Inflammatory macrophage treated with lipopolysaccharide for 4 hours (primary cell): ENCODE data around the gene GALNT17.
"Not testable (repeated sequence)": the region's sequence is repeated elsewhere in the genome, so short reads cannot be mapped to it uniquely, and the experiment has no call there.

ENCODE experiments used
- DNase-seq: peaks from one replicate; pipeline ENCODE4 v3.0.0-alpha.2; 2020

Gene GALNT17

DNA sequence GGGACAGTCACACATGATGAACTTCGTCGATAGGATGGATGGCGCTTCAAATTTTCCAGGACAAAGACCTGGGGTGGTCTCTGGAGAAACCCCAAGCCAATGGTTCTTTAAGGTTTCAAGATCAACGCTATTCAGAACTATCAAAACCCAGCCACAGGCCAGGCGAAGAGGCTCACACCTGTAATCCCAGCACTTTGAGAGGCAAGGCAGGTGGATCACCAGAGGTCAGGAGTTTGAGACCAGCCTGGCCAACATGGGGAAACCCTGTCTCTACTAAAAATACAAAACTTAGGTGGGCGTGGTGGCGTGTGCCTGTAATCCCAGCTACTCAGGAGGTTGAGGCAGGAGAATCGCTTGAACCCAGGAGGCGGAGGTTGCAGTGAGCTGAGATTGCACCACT, 511.1 kb downstream of the GALNT17 start:
- DNase-seq: not testable (repeated sequence)

DNA sequence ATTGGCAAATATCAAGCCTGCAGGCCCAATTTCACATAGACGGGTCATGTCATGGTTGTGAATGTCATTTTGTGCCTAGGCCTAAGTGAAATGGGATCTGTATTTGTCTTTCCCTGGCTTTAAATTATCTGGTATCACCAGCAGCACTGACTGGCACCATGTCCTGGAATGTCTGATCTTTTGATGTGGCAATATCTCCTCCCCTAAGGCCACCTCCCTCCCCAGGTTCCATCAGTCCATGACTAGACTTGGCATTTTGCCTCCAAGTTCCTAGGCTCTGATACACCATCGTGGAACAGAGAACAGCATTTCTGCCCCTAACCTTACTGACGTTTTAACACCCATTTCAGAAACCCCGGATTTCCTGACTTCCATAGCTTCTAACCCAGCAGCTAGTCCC, 513.9 kb downstream of the GALNT17 start:
- DNase-seq: no peak

DNA sequence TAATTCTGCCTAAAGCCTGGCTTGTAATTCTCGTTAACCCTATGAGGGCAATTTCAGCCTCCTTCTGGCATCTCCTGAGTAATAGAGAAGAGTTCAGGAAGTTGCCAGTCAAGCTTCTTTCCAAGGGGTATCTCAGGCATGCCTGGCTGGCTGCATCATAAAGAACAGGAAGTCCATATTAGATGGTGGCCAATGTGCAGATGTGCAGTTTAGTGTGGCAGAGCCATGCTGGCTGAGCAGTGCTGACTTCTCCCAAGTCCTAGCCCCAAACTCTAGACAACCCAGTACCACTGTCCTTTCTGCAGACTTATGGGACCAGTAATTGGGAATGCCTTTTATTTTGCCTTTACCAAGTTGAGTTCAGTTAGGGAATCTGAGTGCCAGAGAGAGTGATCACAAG, 517.9 kb downstream of the GALNT17 start:
- DNase-seq: no peak

DNA sequence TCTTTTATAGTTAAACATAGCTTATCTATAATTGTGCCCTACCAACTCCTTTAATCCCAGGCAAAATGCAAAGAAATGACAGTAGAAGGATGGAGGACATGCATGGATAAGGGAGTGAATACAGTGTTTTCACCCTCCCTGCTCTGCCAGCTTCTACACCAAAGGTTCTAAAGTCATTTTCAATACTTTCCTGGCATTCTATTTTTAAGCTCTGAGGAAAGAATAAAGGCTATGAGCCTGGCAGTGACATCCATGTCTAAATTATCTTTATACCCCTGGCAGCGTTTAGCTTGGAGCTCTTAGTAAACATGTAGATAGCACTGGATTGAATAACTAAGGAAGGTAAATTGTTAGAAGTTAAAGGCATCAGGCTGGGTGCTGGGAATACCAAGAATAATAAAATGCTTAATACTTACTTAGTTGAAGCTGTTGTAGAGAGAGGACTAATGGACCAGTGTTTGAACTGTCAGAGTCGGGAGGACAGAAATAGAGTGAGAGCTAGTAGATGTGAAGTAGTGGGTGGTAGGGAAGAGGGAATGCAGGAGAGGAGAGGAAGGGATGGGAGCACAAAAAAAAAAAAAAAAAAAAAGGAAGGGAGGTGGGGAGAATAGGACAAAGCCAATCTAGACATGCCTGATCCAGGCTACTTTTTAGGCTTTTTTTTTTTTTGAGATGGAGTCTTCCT, 518.9 kb downstream of the GALNT17 start:
- DNase-seq: no peak

DNA sequence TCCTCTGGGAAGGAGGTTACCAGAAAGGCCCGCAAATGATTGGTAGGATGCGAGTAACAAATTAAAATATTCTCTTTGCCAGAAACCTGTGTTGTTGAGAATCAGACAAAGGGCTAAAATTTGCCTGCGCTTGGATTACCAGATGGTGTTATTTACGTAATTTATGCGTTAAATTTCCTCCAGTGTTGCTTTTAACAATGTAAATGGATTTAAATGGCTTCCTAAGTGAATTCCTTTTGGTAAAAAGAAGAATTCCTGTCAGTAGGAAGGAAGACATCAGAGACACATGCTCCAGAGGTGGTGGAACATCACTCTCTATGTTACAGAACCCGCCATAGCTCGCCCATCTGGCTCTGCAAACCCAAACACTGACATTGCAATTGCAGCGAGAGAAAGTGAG, 520.6 kb downstream of the GALNT17 start:
- no peak for DNase-seq

DNA sequence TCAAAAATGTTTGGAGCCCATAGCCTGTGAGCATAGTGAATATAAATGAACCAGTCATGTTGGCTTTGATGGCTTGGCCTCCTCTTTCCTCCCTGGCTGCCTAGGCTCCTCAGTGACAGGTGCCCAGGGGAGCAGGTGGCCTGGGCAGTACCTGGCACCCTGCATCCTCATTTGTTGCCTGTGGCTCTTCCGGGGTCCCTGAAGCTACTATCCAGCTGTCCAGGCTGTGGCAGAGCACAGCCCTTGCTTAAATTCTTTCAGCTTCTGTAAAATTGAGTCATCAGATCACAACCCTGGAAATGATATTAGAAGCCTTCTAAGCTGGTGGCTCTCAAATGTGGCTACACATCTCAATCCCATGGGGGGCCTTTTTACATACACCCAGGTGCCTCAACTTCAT, 525.4 kb downstream of the GALNT17 start:
- DNase-seq: no peak

DNA sequence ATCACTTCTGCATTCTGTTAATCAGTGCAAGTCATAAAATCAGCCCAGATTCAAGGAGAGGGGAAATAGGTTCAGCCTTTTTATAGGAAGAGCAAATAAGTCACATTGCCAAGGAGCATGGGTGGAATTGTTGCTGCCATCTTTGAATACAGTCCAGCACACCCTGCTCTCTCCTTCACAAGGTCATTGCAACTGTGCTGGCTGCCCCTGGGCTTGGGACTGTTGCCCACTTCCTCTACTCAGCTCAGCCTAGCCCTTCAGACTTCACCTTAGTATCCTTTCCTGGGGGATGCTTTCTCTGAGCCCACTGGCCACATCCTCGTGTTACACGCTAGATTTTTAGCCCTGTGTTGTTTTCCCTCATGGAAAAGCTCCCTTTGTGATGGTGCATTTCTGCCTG, 527.7 kb downstream of the GALNT17 start:
- DNase-seq: no peak

DNA sequence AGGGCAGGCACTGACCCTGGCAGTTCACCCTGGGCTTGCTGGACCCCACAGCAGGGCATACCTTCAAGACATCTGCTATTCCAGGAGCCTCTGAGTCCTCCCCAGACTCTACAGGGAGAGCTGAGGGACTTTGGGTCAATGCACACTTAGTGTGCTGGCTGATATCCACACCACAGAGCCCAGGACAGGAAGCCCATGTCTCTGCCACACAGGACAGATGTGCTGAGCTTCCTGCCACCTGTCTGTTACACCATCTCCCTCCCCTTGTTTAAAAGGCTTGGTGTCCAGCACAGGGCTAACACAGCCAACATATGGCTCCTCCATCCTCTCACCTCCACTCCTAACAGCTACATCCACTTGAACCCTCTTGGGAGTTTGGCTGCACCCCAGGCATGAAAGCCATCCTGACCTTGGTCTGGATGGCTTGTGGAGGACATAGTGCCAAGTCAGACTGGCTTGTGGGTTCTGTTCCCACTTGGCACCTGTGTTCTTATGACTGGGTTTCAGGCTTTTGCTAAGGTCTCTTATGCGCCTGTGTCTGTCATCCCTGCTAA, 529.8 kb downstream of the GALNT17 start:
- DNase-seq: no peak

DNA sequence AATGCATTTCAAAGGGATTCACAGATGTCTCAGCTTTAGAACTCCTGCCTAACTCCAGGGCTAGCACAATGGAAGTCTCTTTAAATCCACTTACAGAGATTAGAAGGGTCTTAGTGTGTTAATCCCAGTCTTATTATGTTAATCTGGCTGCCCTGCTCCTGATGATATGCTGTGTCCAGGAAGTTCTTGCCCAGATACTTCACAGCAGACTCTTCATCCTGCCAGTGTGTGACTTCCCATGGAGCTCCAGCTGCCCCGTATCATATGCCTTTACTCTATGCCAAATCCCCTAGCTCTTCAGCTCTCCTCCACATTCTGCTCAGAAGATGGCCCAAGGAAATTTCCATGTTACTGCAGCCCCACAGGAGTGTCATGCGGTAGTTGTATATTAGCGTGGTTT, 533.8 kb downstream of the GALNT17 start:
- no peak for DNase-seq

DNA sequence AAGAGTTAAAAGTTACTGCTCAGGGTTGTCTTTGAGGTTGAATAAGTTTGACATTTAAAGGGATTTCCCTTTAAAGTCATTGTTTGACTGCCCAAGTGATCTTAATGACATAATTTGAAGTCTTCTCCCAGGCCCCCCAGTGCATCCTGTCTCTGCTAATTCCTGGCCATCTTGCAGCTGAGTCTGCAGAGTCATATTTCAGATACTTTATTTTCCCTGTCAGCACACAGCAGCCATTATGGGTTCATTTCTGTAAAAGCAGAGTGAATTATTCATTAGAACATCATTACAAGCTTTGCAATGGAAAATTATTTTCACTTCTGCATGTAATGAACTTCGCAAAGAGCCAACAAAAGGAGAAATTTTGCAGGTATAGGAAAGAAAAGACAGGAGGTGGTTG, 536.6 kb downstream of the GALNT17 start:
- DNase-seq: no peak

DNA sequence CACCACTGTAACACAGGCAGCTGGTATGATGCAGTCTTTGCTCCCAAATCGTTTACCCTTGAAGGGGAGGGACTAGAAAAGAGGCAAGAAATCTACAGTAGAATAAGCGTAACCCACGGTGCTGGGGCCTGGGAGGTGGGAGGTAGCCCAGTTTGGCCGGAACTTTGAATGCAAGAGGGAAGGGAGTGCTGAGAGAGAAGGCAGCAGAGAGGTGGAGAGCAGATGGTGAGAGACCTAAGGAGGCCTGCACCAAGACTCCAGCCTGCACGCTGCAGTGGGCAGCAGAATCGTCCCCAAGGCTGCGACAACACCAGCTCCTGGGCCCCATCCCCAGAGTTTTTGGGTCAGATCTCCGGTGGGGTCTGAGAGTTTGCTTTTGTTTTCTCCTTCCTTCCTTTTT, 547.5 kb downstream of the GALNT17 start:
- no peak for DNase-seq

DNA sequence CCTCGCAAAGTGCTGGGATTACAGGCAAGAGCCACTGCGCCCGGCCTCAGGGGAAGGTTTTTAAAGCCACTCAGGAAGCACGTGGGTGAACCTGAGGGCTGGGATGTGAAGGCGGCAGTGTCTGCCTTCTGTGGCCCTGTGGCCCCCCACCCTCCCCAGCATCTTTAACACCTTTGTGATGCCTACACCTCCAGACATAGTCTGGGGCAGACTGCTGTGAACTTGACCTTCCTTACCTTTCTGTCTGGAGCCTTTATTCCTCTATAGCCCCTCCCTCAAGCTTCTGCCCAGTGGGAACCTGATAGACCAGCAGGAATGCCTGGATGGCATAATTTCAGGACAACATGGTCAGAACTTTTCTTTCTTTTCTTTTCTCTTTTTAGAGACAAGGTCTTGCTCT, 550.2 kb downstream of the GALNT17 start:
- no peak for DNase-seq

DNA sequence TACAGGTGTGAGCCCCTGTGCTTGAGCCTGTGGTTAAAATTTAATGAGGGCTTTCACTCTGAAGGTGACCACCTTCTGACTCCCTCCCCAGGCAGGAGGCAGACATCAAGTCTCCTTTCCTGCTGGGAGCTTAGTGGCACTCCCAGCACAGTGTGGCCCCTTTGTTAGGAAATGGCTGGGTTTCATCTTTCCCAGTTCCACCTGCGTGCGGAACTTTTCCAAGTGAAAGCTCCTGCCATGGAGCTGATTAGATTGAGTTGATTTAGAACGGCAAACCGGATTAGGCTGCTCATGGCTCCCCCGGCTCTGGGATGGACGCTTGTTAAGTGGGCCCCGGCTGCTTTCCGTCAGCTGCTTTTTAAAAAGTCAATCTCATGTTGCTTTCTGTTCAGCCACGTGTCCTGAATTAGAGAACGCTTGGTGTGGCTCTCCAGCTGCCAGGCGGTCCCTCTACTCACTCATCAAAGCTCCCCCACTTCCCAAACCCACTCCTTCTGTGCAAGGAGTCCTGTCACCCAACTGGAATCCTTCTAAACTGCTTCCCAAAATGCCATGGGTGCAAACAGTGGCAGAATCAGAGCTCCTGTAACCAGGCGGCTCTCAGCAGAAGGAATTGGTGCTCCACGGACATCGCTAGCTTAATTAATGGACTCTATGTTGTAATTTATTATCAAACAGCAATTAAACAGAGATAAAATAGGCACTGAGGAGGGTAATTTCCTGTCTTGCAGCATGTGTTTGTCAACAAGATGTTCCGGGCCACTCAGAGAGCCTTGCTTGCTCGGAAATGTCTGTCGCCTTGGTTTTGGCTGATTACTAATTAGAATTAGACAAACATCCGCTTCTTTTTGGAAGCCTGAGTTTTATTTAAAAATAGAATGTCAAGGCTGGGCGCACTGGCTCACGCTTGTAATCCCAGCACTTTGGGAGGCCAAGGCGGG, 551.2 kb downstream of the GALNT17 start:
- no peak for DNase-seq

DNA sequence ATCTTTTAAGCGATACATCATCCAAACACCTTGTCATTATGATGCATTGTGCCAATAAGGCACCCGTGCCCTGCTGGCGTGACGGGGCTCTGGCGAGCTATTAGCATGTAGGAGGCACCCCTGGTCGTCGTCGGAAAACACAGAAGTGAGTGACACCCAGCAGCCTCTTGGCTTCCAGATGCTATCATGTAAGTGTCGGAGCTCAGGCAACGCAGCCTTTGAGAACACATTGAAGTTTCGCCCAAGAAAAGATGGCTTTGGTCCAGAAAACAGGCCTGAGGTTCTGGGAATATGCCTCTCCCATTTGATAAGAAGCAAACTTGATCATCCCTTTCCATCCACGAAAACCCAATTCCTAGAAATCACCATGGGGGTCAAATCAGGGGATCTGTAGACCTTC, 555.3 kb downstream of the GALNT17 start:
- DNase-seq: no peak

DNA sequence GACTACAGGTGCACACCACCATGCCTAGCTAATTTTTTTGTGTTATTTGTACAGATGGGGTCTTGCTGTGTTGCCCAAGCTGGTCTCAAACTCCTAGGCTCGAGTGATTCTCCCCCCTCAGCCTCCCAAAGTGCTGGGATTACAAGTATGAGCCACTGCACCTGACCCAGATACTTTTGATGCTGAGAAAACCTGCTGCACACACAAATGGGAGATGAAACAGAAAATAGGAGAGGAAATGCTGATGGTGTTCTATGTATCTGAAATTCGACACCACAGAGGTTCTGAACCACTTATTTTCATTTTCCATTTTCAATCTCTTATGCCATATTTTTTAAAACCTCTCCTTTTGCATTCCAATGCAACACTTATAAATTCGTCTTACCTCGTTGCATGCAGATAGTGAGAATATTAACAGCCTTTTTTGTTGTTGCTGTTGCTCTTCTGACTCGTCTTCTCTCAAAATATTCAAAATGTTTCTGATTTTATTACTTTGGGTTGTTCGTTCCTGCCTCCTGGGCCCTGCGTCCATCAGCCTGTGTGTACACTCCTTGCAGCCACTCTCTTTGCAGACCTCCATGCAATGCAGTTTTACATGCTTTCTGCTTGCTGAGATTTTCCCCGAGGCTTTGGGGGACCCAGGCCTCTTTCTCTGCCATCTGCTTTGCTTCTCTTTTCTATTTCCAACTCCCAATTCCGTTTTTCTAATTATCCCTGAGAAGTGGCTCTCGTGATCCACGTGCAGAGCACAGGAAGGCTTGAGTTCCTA, 556.1 kb downstream of the GALNT17 start:
- no peak for DNase-seq

DNA sequence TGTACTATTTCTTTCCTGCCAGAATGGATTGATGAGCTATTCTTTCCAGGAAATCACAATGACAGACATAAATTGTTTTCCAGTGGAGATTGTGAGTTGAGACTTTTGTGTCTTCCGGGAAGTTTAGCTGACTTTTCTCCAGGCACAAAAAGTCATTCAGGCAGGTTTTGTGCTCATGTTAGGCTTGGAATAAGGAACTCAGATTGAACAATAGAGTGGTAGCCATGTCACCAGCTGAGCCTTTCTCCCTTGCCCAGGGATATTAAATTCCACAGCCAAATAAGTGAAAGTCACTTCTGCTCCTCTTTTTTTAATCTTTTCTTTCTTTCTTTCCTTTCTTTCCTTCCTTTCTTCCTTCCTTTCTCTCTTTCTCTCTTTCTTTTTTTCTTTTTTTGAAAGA, 559.6 kb downstream of the GALNT17 start:
- DNase-seq: no peak

DNA sequence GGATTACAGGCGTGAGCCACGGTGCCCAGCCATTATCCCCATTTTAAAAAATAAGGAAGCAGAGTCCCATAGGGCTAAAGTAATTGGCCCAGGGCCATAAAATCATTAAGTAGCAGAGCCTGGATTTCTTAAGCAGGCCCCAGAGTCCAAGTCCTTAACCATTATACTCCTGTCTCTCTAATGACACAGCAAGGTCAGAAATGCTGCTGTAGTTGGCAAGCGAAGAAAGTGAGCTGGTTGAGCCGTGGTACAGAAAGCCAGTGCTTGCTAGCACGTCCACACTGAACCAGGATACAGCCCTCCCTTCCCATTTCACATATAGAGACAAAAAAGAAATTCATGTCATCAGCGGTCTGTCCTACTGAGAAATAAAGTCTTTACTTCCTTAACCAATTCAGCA, 562.7 kb downstream of the GALNT17 start:
- no peak for DNase-seq

DNA sequence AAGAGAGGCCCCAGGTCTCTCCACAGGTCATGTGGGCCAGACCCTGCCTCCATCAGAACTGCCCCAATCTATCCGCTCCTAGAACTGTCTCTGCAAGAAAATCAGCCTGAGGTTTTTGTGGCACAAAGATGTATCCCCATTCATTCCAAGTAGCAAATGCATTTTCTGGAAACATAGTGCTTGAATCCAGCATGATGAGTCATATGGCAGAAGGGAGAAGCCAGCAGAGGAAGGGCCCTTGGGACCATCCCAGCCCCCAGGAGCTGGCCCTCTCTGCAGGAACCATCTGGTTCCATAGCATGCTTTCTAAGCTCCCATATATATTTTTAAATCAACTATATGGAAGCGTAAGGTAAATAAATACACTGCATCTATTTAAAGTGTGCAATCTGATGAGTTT, 563.2 kb downstream of the GALNT17 start:
- DNase-seq: no peak

DNA sequence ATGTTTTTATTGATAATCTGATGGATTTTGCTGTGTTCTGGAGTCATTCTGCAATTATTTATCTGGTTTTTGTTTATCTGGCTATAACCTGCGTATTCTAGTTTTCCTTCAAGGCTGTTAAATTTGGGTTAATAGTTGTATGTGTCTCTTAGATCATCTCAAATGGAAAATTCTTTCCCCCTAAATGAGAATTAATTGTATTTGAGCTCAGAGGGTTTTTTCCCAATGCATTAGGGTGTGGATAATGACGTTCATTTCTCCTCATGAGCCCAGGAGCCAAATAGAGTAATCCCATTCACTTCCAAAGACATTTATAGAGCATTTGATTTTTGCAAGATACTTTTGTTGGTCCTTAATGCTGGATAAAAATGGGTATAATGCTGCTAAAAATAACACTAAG, 564.6 kb downstream of the GALNT17 start:
- DNase-seq: no peak

DNA sequence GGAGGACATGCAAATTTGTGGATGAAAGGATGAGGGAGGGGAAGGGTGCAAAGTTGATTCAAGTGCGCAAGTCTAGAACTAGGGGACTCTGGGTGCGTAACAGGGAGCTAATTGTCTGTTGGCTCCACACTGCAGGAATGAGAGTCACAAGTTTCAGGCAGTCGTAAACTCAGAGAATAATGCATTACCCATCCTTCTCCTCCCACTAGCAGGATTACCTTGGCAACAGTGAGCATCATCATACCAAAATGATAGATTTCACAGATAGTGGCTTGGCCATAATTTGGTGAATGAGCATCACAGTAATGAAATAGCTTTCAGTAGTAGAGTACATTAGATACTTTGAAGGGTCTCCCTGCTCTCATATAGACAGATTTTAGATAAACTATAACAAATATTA, 565.5 kb downstream of the GALNT17 start:
- DNase-seq: no peak

DNA sequence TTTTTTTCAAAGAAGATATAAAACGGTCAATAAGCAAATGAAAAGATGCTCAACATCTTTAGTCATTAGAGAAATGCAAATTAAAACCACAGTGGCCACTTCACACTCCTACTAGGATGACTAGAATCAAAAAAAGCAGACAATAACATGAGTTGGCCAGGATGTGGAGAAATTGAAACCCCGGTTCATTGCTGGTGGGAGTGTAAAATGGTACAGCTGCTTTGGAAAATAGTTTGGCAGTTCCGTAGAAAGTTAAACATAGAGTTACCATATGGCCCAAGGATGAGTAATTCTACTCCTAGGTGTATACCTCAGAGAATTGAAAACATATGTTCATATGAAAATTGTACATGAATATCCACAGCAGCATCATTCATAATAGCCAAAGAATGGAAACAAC, 573.3 kb downstream of the GALNT17 start:
- DNase-seq: no peak

DNA sequence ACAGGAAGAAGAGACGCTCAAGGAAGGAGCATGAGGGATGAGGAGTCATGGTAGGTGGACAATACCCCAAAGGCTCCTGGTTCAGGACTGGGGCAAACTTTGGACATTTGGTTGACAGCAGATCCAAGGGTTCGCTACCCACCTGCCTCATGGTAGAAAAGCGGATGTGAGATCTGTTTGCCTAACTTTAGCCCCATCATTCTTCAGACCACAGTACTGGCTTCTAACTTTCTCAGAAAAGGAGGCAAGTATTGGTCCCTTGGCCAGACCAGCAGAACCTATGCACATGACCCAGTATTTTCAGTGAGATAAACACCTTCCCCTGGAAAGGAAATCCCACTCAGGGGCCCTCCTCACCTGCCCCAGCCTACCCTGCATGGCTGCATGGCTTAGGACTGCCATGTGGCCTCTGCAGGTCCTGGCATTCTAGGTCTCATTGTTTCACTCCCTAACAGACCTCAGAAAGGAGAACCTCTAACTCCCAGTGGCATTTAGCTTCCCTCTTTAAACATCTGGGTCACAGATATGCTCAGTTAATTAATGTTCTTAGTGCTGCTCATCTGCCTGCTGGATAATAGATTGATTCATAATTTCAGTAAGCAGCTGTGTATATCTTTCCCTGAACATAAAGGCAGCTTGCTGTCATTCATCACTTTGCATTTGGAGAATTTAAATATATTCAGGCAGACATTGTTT, 574.1 kb downstream of the GALNT17 start:
- DNase-seq: no peak

DNA sequence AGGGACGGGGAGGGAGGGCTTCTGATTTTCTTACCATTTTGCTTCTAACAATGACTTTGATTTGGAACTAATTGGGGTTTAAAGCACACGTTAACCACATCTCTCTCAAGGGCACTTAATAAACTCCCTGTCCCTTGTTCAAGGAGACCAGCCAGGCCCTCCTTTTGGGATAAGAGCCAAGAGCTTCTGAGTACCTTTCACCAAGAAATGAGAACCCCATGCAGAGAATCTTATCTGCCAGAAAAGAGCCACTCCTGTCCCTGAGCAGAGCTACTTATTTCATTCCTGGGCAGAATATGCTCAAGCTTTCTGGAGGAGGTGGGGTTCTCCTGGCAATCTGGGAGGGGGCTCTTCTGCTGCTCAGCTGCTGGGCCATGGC, 574.6 kb downstream of the GALNT17 start:
- no peak for DNase-seq
